MM.1S (cell line): ENCODE data around the gene ISYNA1.

Source experiments
- CTCF ChIP-seq: fragments of 300-600 bp; sonication (generic); IDR thresholded peaks from 2 replicates; pipeline ENCODE4 v1.5.1; 2016; ENCODE audit warnings: antibody characterized with exemption, low read length, mixed read lengths
- EZH2 ChIP-seq: fragments of 300-600 bp; sonication (generic); optimal IDR thresholded peaks from 2 replicates; pipeline ENCODE3; 2017; ENCODE audit warnings: low read depth, mild to moderate bottlenecking, antibody characterized with exemption, low read length, mixed read lengths

GRCh38 chr19:18427743-18428113 is 10.2 kb downstream of the ISYNA1 start:
- TF ChIP-seq CTCF (no peak), EZH2 (no peak)
